NCI-H526 (cell line): ENCODE results near the gene MPST.

Experiments used
- DNase-seq, 2 experiments: peaks; one replicate each; lab custom pipeline; 2025; lab: John Stamatoyannopoulos, UW

The MPST gene

GRCh38 chr22:37079158-37079557 lies 59.6 kb downstream of the MPST start:
- no peak for DNase-seq
